ENCODE data around the gene ZBTB20. TPM values are rescaled to one million over a fixed set of nuclear protein-coding genes. Genes with fewer than 3 reads are reported as not detected.

Gene ZBTB20
- total RNA-seq, 2 donors from 2014 or later, result 5.7 to 17.7 TPM

DNA sequence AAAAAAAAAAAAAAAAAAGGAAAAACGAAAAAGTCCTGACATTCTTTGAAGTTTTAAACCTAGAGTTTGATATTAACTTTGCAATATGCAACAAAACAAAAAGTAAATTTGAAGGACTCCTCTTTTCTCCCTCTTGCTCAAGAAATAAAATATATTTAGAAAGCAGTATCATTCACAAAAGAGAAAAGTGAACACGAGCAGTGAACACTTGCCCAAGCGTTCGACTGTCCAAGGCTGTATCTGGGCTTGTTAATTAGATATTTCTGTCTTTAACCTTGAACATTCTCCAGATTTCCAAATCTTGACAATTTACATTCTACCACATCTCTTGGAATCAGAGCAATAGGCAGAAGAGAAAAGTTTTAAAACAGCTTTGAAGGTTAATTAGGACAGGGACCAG lies 495.5 kb downstream of the ZBTB20 start:
- Mint-ChIP-seq H3K4me3 (no peak overlapping the region), H3K27me3 (no peaks in the 10 kb centered on the region), H3K9me3 (no peaks in the 10 kb centered on the region), H3K36me3 (ENCODE audit: low read depth) (no peaks in the 10 kb centered on the region), H3K27ac (no peak overlapping the region), H3K4me1 (peaks cover 9% of the 10 kb centered on the region)
- ATAC-seq (replicated peaks), result no peak

DNA sequence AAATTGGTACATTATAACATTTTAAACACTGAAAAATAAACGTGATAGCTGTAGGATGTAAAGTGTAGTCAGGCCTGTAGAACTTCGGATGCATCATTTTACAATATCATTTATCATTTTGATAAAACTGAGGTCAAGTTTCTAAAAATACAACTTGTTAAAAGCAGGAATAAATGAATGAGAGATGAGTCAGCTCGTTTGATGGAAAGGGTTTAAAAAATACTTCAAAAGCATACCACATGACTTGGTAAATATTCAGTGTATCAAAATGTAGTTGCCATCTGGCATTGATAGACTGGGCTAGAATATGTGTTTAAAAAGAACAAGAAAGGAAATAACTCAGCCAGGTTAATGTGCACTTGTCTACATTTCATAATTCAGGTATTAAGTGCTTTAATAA lies 496.3 kb downstream of the ZBTB20 start:
- H3K27ac Mint-ChIP-seq, result peak overlapping the region; percentile 15
- no peaks in the 10 kb centered on the region for H3K36me3 Mint-ChIP-seq (ENCODE audit: low read depth)
- ATAC-seq (replicated peaks), result no peak
- H3K27me3 Mint-ChIP-seq, result no peaks in the 10 kb centered on the region
- H3K4me3 Mint-ChIP-seq, result no peak overlapping the region
- peaks cover 9% of the 10 kb centered on the region for H3K4me1 Mint-ChIP-seq
- H3K9me3 Mint-ChIP-seq, result no peaks in the 10 kb centered on the region

DNA sequence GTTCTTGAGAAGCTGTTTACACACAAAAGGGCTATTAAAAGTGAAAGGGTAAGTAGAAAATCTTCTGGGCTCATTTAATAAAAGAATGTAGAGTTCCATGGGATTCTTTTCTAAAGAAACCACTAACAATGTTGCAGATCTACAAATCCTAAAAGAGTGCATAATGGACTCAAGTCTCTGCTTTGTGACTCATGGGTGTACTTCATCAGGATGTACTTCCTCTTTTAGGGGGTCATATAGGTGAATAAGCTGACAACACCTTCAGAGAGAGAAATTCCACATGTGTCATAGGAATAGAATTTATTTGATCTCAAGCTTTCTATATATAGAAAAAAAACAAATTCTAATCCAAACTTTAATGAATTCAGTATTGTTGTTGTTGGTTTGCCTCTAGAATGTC lies 497.8 kb downstream of the ZBTB20 start:
- H3K27ac Mint-ChIP-seq, result no peak overlapping the region
- no peaks in the 10 kb centered on the region for H3K27me3 Mint-ChIP-seq
- no peak overlapping the region for H3K4me3 Mint-ChIP-seq
- H3K36me3 Mint-ChIP-seq (ENCODE audit: low read depth), result no peaks in the 10 kb centered on the region
- no peak for ATAC-seq (replicated peaks)
- H3K9me3 Mint-ChIP-seq, result no peaks in the 10 kb centered on the region
- peaks cover 9% of the 10 kb centered on the region for H3K4me1 Mint-ChIP-seq

DNA sequence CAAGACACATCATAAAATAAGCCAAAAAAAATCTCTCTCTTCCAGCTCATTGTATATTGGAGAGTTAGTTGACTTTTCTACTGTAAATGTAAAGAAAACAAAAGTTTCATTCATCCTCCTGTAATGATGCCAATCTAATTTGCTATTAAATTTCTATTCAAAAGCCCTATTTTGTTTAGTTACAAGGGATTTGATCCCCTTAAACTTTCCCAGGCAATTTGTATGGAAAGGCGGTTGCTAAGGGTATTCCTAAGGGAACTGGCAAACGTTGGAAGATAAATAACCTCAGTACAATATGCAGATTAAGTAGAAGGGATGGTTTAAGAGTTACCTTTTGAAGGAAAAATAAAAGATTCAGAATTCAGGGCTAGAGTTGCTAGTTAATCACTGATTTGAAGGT lies 500.6 kb downstream of the ZBTB20 start:
- H3K9me3 Mint-ChIP-seq, result no peaks in the 10 kb centered on the region
- H3K36me3 Mint-ChIP-seq (ENCODE audit: low read depth), result no peaks in the 10 kb centered on the region
- peaks cover 9% of the 10 kb centered on the region for H3K4me1 Mint-ChIP-seq
- no peak overlapping the region for H3K4me3 Mint-ChIP-seq
- H3K27ac Mint-ChIP-seq, result no peak overlapping the region
- no peaks in the 10 kb centered on the region for H3K27me3 Mint-ChIP-seq
- ATAC-seq (replicated peaks), result no peak

DNA sequence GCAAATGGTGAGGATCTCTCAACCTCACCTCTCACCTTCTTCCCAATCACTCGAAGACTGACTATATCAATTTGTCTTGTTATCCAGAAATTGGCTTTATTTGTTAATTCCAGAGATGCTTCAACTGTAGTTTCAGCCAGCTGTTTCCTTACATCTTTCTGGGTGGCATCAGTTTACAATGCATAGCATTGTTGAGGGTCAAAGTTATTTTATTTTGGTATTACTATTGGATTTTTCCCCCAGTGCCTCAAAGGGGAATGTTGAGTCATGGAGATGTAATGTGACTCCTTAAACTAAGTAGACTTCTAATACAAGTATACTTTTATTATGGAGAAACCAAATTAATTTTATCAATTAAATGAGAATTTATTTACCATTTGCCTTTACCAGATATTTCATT lies 501.7 kb downstream of the ZBTB20 start:
- Mint-ChIP-seq H3K9me3 (no peaks in the 10 kb centered on the region), H3K27me3 (no peaks in the 10 kb centered on the region), H3K27ac (no peak overlapping the region), H3K36me3 (ENCODE audit: low read depth) (no peaks in the 10 kb centered on the region), H3K4me3 (no peak overlapping the region), H3K4me1 (peaks cover under 1% of the 10 kb centered on the region)
- no peak for ATAC-seq (replicated peaks)

- Mint-ChIP-seq H3K4me3 (no peak overlapping the region), H3K27ac (no peak overlapping the region), H3K9me3 (no peaks in the 10 kb centered on the region), H3K36me3 (ENCODE audit: low read depth) (no peaks in the 10 kb centered on the region), H3K4me1 (no peaks in the 10 kb centered on the region), H3K27me3 (no peaks in the 10 kb centered on the region)
- no peak for ATAC-seq (replicated peaks)
Observed at GRCh38 chr3:114644367-114644766, 502.7 kb downstream of the ZBTB20 start.

GRCh38 chr3:114642951-114643741 lies 503.9 kb downstream of the ZBTB20 start:
- H3K27ac Mint-ChIP-seq, result no peak overlapping the region
- no peaks in the 10 kb centered on the region for H3K4me1 Mint-ChIP-seq
- no peaks in the 10 kb centered on the region for H3K36me3 Mint-ChIP-seq (ENCODE audit: low read depth)
- H3K9me3 Mint-ChIP-seq, result no peaks in the 10 kb centered on the region
- no peak overlapping the region for H3K4me3 Mint-ChIP-seq
- no peaks in the 10 kb centered on the region for H3K27me3 Mint-ChIP-seq
- no peak for ATAC-seq (replicated peaks)

DNA sequence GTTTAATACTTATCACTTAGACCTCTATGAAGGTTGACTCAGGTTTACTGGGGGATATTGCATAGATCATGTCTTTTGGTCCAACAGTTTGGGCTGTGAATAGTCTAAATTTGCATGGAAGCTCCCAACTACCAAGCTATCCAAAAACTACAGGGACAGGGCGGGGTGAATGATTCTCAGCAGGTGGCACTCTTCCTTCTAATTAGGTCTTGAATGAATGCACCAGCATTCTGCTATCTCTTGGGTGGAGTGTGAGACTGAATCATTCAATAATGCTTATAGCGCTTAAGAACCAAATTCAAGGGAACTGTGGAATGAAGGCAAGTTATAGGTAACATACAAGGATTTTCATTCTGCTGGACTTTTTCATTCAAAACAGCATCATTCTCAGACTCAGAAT lies 507.0 kb downstream of the ZBTB20 start:
- no peak overlapping the region for H3K4me3 Mint-ChIP-seq
- ATAC-seq (replicated peaks), result no peak
- H3K36me3 Mint-ChIP-seq (ENCODE audit: low read depth), result no peaks in the 10 kb centered on the region
- peaks cover 16% of the 10 kb centered on the region for H3K9me3 Mint-ChIP-seq
- H3K27me3 Mint-ChIP-seq, result no peaks in the 10 kb centered on the region
- no peaks in the 10 kb centered on the region for H3K4me1 Mint-ChIP-seq
- no peak overlapping the region for H3K27ac Mint-ChIP-seq

DNA sequence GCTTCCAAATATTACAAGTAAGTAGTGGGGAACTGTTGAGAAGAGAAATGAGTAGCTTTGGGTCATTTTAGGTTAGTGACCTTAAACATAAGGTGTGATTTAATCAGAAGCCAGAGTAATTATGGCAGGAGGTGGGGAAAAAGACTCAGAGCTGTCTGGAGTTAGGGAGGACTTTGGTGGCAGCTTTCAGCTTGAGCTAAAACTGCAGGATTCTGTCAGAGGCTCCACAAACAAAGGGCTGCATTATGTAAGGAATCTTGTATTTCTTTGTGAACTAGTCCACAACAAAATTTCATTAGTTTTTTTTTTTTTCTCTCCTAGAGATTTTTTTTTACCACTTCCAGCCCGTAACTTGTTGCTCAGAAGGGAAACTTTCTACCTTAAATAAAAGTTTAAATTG lies 507.9 kb downstream of the ZBTB20 start:
- no peaks in the 10 kb centered on the region for H3K36me3 Mint-ChIP-seq (ENCODE audit: low read depth)
- no peak overlapping the region for H3K4me3 Mint-ChIP-seq
- ATAC-seq (replicated peaks), result no peak
- no peak overlapping the region for H3K27ac Mint-ChIP-seq
- no peaks in the 10 kb centered on the region for H3K4me1 Mint-ChIP-seq
- H3K9me3 Mint-ChIP-seq, result peaks cover 16% of the 10 kb centered on the region
- H3K27me3 Mint-ChIP-seq, result no peaks in the 10 kb centered on the region

DNA sequence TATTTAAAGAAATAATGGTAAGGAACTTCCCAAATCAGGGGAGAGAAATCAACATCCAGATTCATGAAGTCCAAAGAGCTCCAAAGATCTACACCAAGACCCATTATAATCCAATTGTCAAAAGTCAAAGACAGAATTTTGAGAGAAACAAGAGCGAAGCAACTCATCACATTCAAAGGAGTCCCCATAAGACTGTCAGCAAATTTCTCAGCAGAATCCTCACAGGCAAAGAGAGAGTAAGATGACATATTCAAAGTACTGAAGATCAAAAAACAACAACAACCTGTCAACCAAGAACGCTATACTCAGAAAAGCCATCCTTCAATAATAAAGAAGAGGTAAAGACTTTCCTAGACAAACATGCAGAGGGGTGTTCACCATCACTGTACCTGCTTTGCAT lies 511.2 kb downstream of the ZBTB20 start:
- Mint-ChIP-seq H3K4me1 (no peaks in the 10 kb centered on the region), H3K27ac (no peak overlapping the region), H3K4me3 (no peak overlapping the region), H3K36me3 (ENCODE audit: low read depth) (no peaks in the 10 kb centered on the region), H3K9me3 (peaks cover 16% of the 10 kb centered on the region), H3K27me3 (no peaks in the 10 kb centered on the region)
- no peak for ATAC-seq (replicated peaks)

DNA sequence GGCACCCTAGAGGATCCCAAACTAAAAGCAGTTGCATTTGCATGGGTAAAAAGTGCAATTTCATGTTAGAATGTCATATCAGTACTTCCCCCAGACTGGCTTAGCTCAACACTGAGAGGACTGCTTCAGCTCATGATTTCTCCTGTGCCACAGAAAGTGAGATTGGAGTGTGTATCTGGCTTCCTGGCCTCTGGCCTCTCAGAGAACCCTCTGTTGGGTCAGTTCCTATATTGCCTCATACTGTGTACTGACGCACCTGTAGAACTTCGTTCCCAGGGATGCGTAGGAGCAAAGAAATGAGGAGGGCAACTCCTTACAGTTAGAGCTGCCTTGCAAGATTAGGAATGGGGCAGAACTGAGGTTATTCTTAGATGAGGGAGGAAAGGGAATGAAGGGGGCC lies 512.5 kb downstream of the ZBTB20 start:
- no peaks in the 10 kb centered on the region for H3K4me1 Mint-ChIP-seq
- H3K4me3 Mint-ChIP-seq, result no peak overlapping the region
- H3K27ac Mint-ChIP-seq, result no peak overlapping the region
- no peak for ATAC-seq (replicated peaks)
- H3K27me3 Mint-ChIP-seq, result no peaks in the 10 kb centered on the region
- peaks cover 16% of the 10 kb centered on the region for H3K9me3 Mint-ChIP-seq
- H3K36me3 Mint-ChIP-seq (ENCODE audit: low read depth), result no peaks in the 10 kb centered on the region

- H3K27me3 Mint-ChIP-seq, result no peaks in the 10 kb centered on the region
- peak; percentile 86 for ATAC-seq (replicated peaks)
- H3K4me1 Mint-ChIP-seq, result no peaks in the 10 kb centered on the region
- peak overlapping the region; percentile 19 for H3K4me3 Mint-ChIP-seq
- peaks cover 16% of the 10 kb centered on the region for H3K9me3 Mint-ChIP-seq
- peak overlapping the region; percentile 56 for H3K27ac Mint-ChIP-seq
- H3K36me3 Mint-ChIP-seq (ENCODE audit: low read depth), result no peaks in the 10 kb centered on the region
Observed at GRCh38 chr3:114632757-114633424, 514.2 kb downstream of the ZBTB20 start.

GRCh38 chr3:114627770-114628169 lies 519.3 kb downstream of the ZBTB20 start:
- Mint-ChIP-seq H3K27ac (no peak overlapping the region), H3K9me3 (no peaks in the 10 kb centered on the region), H3K27me3 (no peaks in the 10 kb centered on the region), H3K36me3 (ENCODE audit: low read depth) (peaks cover 15% of the 10 kb centered on the region), H3K4me3 (no peak overlapping the region), H3K4me1 (no peaks in the 10 kb centered on the region)
- no peak for ATAC-seq (replicated peaks)

GRCh38 chr3:114626751-114627150 lies 520.3 kb downstream of the ZBTB20 start:
- Mint-ChIP-seq H3K9me3 (no peaks in the 10 kb centered on the region), H3K4me3 (no peak overlapping the region), H3K27ac (no peak overlapping the region), H3K4me1 (no peaks in the 10 kb centered on the region), H3K36me3 (ENCODE audit: low read depth) (peaks cover 15% of the 10 kb centered on the region), H3K27me3 (no peaks in the 10 kb centered on the region)
- no peak for ATAC-seq (replicated peaks)

GRCh38 chr3:114624571-114625181 lies 522.4 kb downstream of the ZBTB20 start:
- Mint-ChIP-seq H3K4me3 (no peak overlapping the region), H3K36me3 (ENCODE audit: low read depth) (peaks cover 15% of the 10 kb centered on the region), H3K27me3 (no peaks in the 10 kb centered on the region), H3K4me1 (peaks cover 3% of the 10 kb centered on the region), H3K9me3 (peaks cover 3% of the 10 kb centered on the region), H3K27ac (peak overlapping the region; percentile 0)
- ATAC-seq (replicated peaks), result peak; percentile 32
